NCI-H226 (cell line): ENCODE data around the gene SEC24C.
"Not testable (repeated sequence)": the region's sequence is repeated elsewhere in the genome, so short reads cannot be mapped to it uniquely, and the experiment has no call there.

ENCODE experiments used
- DNase-seq: peaks from one replicate; pipeline ENCODE4 v3.0.0-alpha.2; 2015

The SEC24C gene

GRCh38 chr10:73795491-73795890, 51.3 kb downstream of the SEC24C start:
- not testable (repeated sequence) for DNase-seq

GRCh38 chr10:73796035-73796434, 51.9 kb downstream of the SEC24C start:
- not testable (repeated sequence) for DNase-seq

- DNase-seq, result no peak
Observed at GRCh38 chr10:73796766-73797165, 52.6 kb downstream of the SEC24C start.

- DNase-seq, result no peak
Observed at GRCh38 chr10:73797324-73798025, 53.3 kb downstream of the SEC24C start.

- DNase-seq, result no peak
Observed at GRCh38 chr10:73798087-73798486, 53.9 kb downstream of the SEC24C start.

GRCh38 chr10:73798927-73799560, 54.9 kb downstream of the SEC24C start:
- no peak for DNase-seq

GRCh38 chr10:73799899-73800559, 55.9 kb downstream of the SEC24C start:
- DNase-seq, result no peak

GRCh38 chr10:73800560-73801252, 56.5 kb downstream of the SEC24C start:
- DNase-seq, result no peak

GRCh38 chr10:73801253-73801590, 57.0 kb downstream of the SEC24C start:
- DNase-seq, result no peak

GRCh38 chr10:73802276-73802991, 58.3 kb downstream of the SEC24C start:
- no peak for DNase-seq

GRCh38 chr10:73803680-73804286, 59.6 kb downstream of the SEC24C start:
- DNase-seq, result no peak

GRCh38 chr10:73806176-73806950, 62.2 kb downstream of the SEC24C start:
- no peak for DNase-seq

- DNase-seq, result no peak
Observed at GRCh38 chr10:73807471-73807870, 63.3 kb downstream of the SEC24C start.

- DNase-seq, result no peak
Observed at GRCh38 chr10:73808021-73808815, 64.0 kb downstream of the SEC24C start.

GRCh38 chr10:73809061-73809818, 65.1 kb downstream of the SEC24C start:
- no peak for DNase-seq

- no peak for DNase-seq
Observed at GRCh38 chr10:73810358-73810734, 66.2 kb downstream of the SEC24C start.

GRCh38 chr10:73810735-73811465, 66.7 kb downstream of the SEC24C start:
- DNase-seq, result no peak

- DNase-seq, result no peak
Observed at GRCh38 chr10:73812657-73813056, 68.5 kb downstream of the SEC24C start.

- no peak for DNase-seq
Observed at GRCh38 chr10:73813333-73813732, 69.2 kb downstream of the SEC24C start.
